A673 (cell line): ENCODE measurements around the gene NDUFA9. TPM values are rescaled to one million over a fixed set of nuclear protein-coding genes. Genes with fewer than 3 reads are reported as not detected.

Experiments
- BruUV-seq: library from RNA; stranded (reverse); fragments of 400-500 nt; replicated peaks from 2 replicates; lab custom pipeline; 2021; lab: Mats Ljungman, UMichigan
- CTCF ChIA-PET: fragments of 300-600 bp; sonication (Branson Sonifier 250); formaldehyde crosslinking; loops from one replicate; lab custom pipeline; 2022; ENCODE audit warnings: antibody characterized with exemption; lab: Charles Lee
- POLR2A ChIA-PET: fragments of 300-600 bp; sonication (Branson Sonifier 250); formaldehyde crosslinking; loops from one replicate; lab custom pipeline; 2022; ENCODE audit warnings: antibody characterized with exemption; ENCODE audit not compliant: low non-redundant PET; lab: Charles Lee
- DNase-seq: peaks from one replicate; pipeline ENCODE4 v3.0.0-alpha.2; 2015; ENCODE audit warnings: low spot score
- H3K27ac ChIP-seq: fragments of 200-600 bp; sonication (generic); 2 replicates; pipeline ENCODE4 v1.5.1; 2016; ENCODE audit warnings: mixed run types, low read depth, mild to moderate bottlenecking, mixed read lengths, antibody characterized with exemption, low read length; ENCODE audit not compliant: poor library complexity, severe bottlenecking
- H3K27me3 ChIP-seq: fragments of 200-600 bp; sonication (generic); replicated peaks from 2 replicates; pipeline ENCODE4 v1.6.1; 2017; ENCODE audit warnings: mixed run types, low read depth, mild to moderate bottlenecking, mixed read lengths, antibody characterized with exemption, low read length; ENCODE audit not compliant: insufficient read depth, poor library complexity
- H3K36me3 ChIP-seq: fragments of 200-600 bp; sonication (generic); 2 replicates; pipeline ENCODE4 v1.6.1; 2016; ENCODE audit warnings: mixed run types, mild to moderate bottlenecking, mixed read lengths, antibody characterized with exemption, low read length; ENCODE audit not compliant: insufficient read depth, poor library complexity, severe bottlenecking
- H3K4me1 ChIP-seq: fragments of 200-600 bp; sonication (generic); 2 replicates; pipeline ENCODE4 v1.6.1; 2017; ENCODE audit warnings: mixed run types, mild to moderate bottlenecking, mixed read lengths, antibody characterized with exemption, low read length; ENCODE audit not compliant: insufficient read depth, poor library complexity, severe bottlenecking
- H3K4me3 ChIP-seq: fragments of 200-600 bp; sonication (generic); 2 replicates; pipeline ENCODE4 v1.5.1; 2016; ENCODE audit warnings: low read depth, mixed run types, mild to moderate bottlenecking, mixed read lengths, low read length; ENCODE audit not compliant: poor library complexity, severe bottlenecking
- H3K9me3 ChIP-seq: fragments of 200-600 bp; sonication (generic); 2 replicates; pipeline ENCODE4 v1.6.1; 2016; ENCODE audit warnings: mixed run types, low read depth, mild to moderate bottlenecking, mixed read lengths, antibody characterized with exemption, low read length; ENCODE audit not compliant: poor library complexity, severe bottlenecking
- EZH2 ChIP-seq: fragments of 200-600 bp; sonication (generic); IDR thresholded peaks from 2 replicates; pipeline ENCODE4 v1.6.1; 2017; ENCODE audit warnings: borderline replicate concordance, low read depth, mild to moderate bottlenecking, mixed read lengths, antibody characterized with exemption, low read length; ENCODE audit not compliant: poor library complexity, severe bottlenecking
- intact Hi-C: fragments of 100-400 bp; cut with micrococcal nuclease; formaldehyde crosslinking; loops from one replicate; pipeline ENCODE4 v1.10.0; 2022; ENCODE audit not compliant: unreplicated experiment
- total RNA-seq: library from RNA; stranded (reverse); gene quantifications from 2 replicates; pipeline ENCODE4 v1.2.3, GENCODE V29; 2021
- TF ChIP-seq, protein P1 (sequence below): fragments of 300-800, 200-600 bp; sonication (generic); conservative IDR thresholded peaks from 2 replicates; pipeline ENCODE4 v1.5.1; 2017; ENCODE audit warnings: low read depth, mild to moderate bottlenecking, antibody characterized with exemption, low read length, moderate library complexity, mixed read lengths

NDUFA9 gene
- total RNA-seq, 1 experiment from 2014 or later, result 199 TPM

- Histone ChIP-seq H3K36me3 (peaks cover 26% of the 10 kb centered on the region), H3K4me3 (no peak overlapping the region), H3K4me1 (no peaks in the 10 kb centered on the region), H3K9me3 (no peaks in the 10 kb centered on the region), H3K27ac (no peak overlapping the region), H3K27me3 (no peaks in the 10 kb centered on the region)
- POLR2A ChIA-PET, result no interaction called here
- CTCF ChIA-PET, result no interaction called here
- no peak for DNase-seq
- intact Hi-C loops, result no loop called here
- no TSS peak for BruUV-seq
- TF ChIP-seq, protein P1, sequence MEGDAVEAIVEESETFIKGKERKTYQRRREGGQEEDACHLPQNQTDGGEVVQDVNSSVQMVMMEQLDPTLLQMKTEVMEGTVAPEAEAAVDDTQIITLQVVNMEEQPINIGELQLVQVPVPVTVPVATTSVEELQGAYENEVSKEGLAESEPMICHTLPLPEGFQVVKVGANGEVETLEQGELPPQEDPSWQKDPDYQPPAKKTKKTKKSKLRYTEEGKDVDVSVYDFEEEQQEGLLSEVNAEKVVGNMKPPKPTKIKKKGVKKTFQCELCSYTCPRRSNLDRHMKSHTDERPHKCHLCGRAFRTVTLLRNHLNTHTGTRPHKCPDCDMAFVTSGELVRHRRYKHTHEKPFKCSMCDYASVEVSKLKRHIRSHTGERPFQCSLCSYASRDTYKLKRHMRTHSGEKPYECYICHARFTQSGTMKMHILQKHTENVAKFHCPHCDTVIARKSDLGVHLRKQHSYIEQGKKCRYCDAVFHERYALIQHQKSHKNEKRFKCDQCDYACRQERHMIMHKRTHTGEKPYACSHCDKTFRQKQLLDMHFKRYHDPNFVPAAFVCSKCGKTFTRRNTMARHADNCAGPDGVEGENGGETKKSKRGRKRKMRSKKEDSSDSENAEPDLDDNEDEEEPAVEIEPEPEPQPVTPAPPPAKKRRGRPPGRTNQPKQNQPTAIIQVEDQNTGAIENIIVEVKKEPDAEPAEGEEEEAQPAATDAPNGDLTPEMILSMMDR, result no peak
- no peak for TF ChIP-seq EZH2
Measured at GRCh38 chr12:4681732-4682131, 32.8 kb downstream of the NDUFA9 start.

DNA sequence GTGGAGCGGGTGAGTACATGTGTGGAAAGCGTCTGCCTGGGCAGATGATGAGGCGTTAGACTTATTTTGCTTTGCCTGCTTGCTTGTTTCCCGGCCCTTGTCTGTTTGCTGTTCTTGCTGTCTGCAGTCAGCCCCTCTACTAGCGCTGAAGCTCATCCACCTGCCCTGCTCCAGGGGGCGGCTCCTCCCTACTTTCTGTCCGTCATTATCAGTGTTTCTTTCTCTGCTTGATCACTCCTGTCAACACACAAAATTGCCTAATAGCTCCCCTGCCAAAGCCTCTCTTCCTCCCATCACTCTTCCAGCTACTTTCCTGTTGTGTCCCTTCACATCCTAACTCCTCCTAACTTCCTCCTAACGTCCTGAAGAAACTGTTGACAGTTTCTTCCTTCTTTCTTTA, 36.4 kb downstream of the NDUFA9 start:
- no peaks in the 10 kb centered on the region for H3K4me1 ChIP-seq
- peaks cover 31% of the 10 kb centered on the region for H3K36me3 ChIP-seq
- intact Hi-C loops, result no loop called here
- no peak overlapping the region for H3K4me3 ChIP-seq
- no peak overlapping the region for H3K27ac ChIP-seq
- H3K9me3 ChIP-seq, result no peaks in the 10 kb centered on the region
- no peaks in the 10 kb centered on the region for H3K27me3 ChIP-seq
- no TSS peak for BruUV-seq
- CTCF ChIA-PET, result no interaction called here
- TF ChIP-seq, protein P1, result no peak
- no peak for TF ChIP-seq EZH2
- POLR2A ChIA-PET, result no interaction called here
- no peak for DNase-seq

GRCh38 chr12:4690760-4691159, 41.8 kb downstream of the NDUFA9 start:
- intact Hi-C loops, result no loop called here
- Histone ChIP-seq H3K27me3 (no peaks in the 10 kb centered on the region), H3K4me3 (no peak overlapping the region), H3K4me1 (no peaks in the 10 kb centered on the region), H3K27ac (no peak overlapping the region), H3K9me3 (no peaks in the 10 kb centered on the region), H3K36me3 (peaks cover 12% of the 10 kb centered on the region)
- BruUV-seq, result no TSS peak
- no peak for TF ChIP-seq EZH2
- DNase-seq, result no peak
- CTCF ChIA-PET, result no interaction called here
- POLR2A ChIA-PET, result no interaction called here

Other genes starting within 250 kb of the NDUFA9 start
- gene FGF6, start 203.3 kb upstream of the NDUFA9 start, total RNA-seq, result not detected in 2 replicates
- gene RAD51AP1, start 110.2 kb upstream of the NDUFA9 start, total RNA-seq, result 58.9 and 62.5 TPM in 2 replicates
- gene DYRK4, start 86.9 kb upstream of the NDUFA9 start, total RNA-seq, result 23.7 and 30.8 TPM in 2 replicates
- 1.0 and 1.7 TPM in 2 replicates for gene AKAP3, start 63 bp upstream of the NDUFA9 start, total RNA-seq
- not detected in 2 replicates for gene GALNT8, start 71.3 kb downstream of the NDUFA9 start, total RNA-seq